A549 (cell line): ENCODE data around the gene SPANXN1. TPM values are rescaled to one million over a fixed set of nuclear protein-coding genes. Genes with fewer than 3 reads are reported as not detected.

Experiments used
- ATAC-seq, 2 experiments: fragments of 200-7000 bp in 1 of 2; fragments of >200 bp in 1 of 2; cut with Nextera tagmentation in 1 of 2; cut with Tn5 transposase in 1 of 2; 3 replicates each; pipeline versions ENCODE4 v1.8.0 to v1.9.1; 2018 to 2020; ENCODE audit warnings: mild to moderate bottlenecking in 1 of 2, moderate library complexity in 1 of 2
- CTCF ChIA-PET: fragments of 300-600 bp; sonication (Branson Sonifier 250); formaldehyde crosslinking; extraction: SDS; loops from one replicate; lab custom pipeline; 2021; ENCODE audit warnings: antibody characterized with exemption, inconsistent platforms; lab: Yijun Ruan, JAX
- POLR2A ChIA-PET: fragments of 350-600 bp; formaldehyde crosslinking; extraction: SDS; loops from one replicate; lab custom pipeline; 2021; ENCODE audit warnings: antibody characterized with exemption, inconsistent platforms; lab: Yijun Ruan, JAX
- DNase-seq, 2 experiments: peaks; one replicate each; pipeline versions ENCODE4 v3.0.0 to v3.0.0-alpha.2; 2011 to 2016; ENCODE audit warnings: low read depth in 1 of 2, low spot score in 1 of 2
- FAIRE-seq: peaks from 2 replicates; lab custom pipeline; 2011; peaks lifted over from hg19 to GRCh38; lab: Jason Lieb, UNC
- H3K27ac ChIP-seq, 2 experiments: fragments of >200 bp; sonication (Bioruptor Twin); formaldehyde crosslinking; 3 replicates each; pipeline ENCODE4 v1.5.1; 2016 to 2017
- H3K4me1 ChIP-seq: fragments of >200 bp; sonication (Bioruptor Twin); formaldehyde crosslinking; 3 replicates; pipeline ENCODE4 v1.6.1; 2016
- H3K4me2 ChIP-seq: fragments of >200 bp; sonication (Bioruptor Twin); formaldehyde crosslinking; 3 replicates; pipeline ENCODE4 v1.6.1; 2016
- H3K4me3 ChIP-seq: fragments of >200 bp; sonication (Bioruptor Twin); formaldehyde crosslinking; 3 replicates; pipeline ENCODE4 v1.5.1; 2016
- H3K9me3 ChIP-seq: fragments of >200 bp; sonication (Bioruptor Twin); formaldehyde crosslinking; 3 replicates; pipeline ENCODE4 v1.6.1; 2016
- CEBPB ChIP-seq, 2 experiments: fragments of >200 bp in 1 of 2; sonication (Bioruptor Twin) in 1 of 2; formaldehyde crosslinking in 1 of 2; IDR thresholded peaks; 2 replicates each; pipeline ENCODE4 v1.6.1; 2012 to 2016
- HOXB5 ChIP-seq: fragments of 250-450 bp; sonication (Bioruptor Pico); IDR thresholded peaks from 2 replicates; pipeline ENCODE4 v1.5.0; 2020; ENCODE audit warnings: mild to moderate bottlenecking, moderate library complexity
- MAZ ChIP-seq: fragments of 150-350 bp; IDR thresholded peaks from 2 replicates; pipeline ENCODE4 v1.6.1; 2014; ENCODE audit warnings: antibody characterized with exemption, low read depth, low read length, borderline replicate concordance
- REST ChIP-seq: fragments of 200-600 bp; sonication (generic); IDR thresholded peaks from 2 replicates; pipeline ENCODE4 v1.6.1; 2016; ENCODE audit warnings: antibody characterized with exemption, mild to moderate bottlenecking, moderate library complexity
- WGBS: methylation state at CpG from one replicate; pipeline ENCODE4 v1.1.6; 2017; ENCODE audit errors: missing lambda C conversion rate; 5-methylcytosine and 5-hydroxymethylcytosine counted together
- polyA plus RNA-seq, 4 experiments: library from polyadenylated mRNA; depleted of rRNA in 3 of 4; stranded (reverse); fragments of >200 nt; fragmentation: RNase III in 1 of 4; extraction: RNeasy Plus Mini Kit Qiagen cat#74134 plus additional on column Dnase treatment in 1 of 4; gene quantifications; 2 replicates in 3 of 4; 3 replicates in 1 of 4; pipeline ENCODE4 v1.2.3, GENCODE V29; 2011 to 2017

Gene SPANXN1
- polyA plus RNA-seq, 2 of the 4 experiments (the other 2 are of a cell fraction), result not detected

DNA sequence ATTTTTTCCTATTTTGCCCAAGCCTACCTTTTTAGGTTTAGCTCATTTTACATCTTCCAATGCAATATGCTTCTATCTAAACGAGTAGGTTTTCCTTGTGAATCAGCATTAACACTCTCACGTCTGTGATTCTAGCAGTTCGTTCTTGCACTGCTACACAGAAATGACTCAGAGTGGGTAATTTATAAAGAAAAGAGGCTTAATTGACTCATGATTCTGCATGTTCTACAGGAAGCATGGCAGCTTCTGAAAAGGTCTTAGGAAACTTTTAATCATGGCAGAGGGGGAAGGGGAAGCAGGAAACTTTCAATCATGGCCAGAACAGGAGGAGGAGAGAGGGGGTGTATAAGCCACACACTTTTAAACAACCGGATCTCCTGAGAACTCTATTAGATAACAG is 44.9 kb downstream of the SPANXN1 start:
- ATAC-seq, result no peak
- no peak for TF ChIP-seq CEBPB (IDR thresholded peaks at IDR 0.05)
- no peak for TF ChIP-seq MAZ
- no peak for TF ChIP-seq REST
- no peak for TF ChIP-seq HOXB5 (CRISPR knock-in tag)
- TF ChIP-seq, all 56 proteins: peak for 0
- DNase-seq (no peak), FAIRE-seq (no peak)
- CTCF ChIA-PET, result no interaction called here
- H3K4me2 ChIP-seq, result no peak overlapping the region
- H3K9me3 ChIP-seq, result no peaks in the 10 kb centered on the region
- H3K27ac ChIP-seq, result no peak overlapping the region
- no peak overlapping the region for H3K4me3 ChIP-seq
- WGBS, result 2% methylated on average over 4 of the region's 4 CpGs
- POLR2A ChIA-PET, result no interaction called here
- no peaks in the 10 kb centered on the region for H3K4me1 ChIP-seq
